Chondrocyte (in vitro differentiated cells): ENCODE results near the gene FAM228B. TPM values are rescaled to one million over a fixed set of nuclear protein-coding genes. Genes with fewer than 3 reads are reported as not detected.
"Not testable (repeated sequence)": the region's sequence is repeated elsewhere in the genome, so short reads cannot be mapped to it uniquely, and the experiment has no call there.

ENCODE experiments used
- DNase-seq: peaks from one replicate; pipeline ENCODE4 v3.0.0; 2021; ENCODE audit warnings: mixed read lengths, low spot score
- H3K27ac Mint-ChIP-seq: one replicate; pipeline ENCODE4 v1.8.0; 2021; ENCODE audit warnings: mild to moderate bottlenecking, moderate library complexity, mixed read lengths; ENCODE audit not compliant: unreplicated experiment
- H3K27me3 Mint-ChIP-seq: 2 replicates; pipeline ENCODE4 v1.8.0; 2021; ENCODE audit warnings: low read depth, mixed read lengths
- H3K36me3 Mint-ChIP-seq: 2 replicates; pipeline ENCODE4 v1.8.0; 2021; ENCODE audit warnings: low read depth, mixed read lengths
- H3K4me1 Mint-ChIP-seq: 2 replicates; pipeline ENCODE4 v1.8.0; 2021; ENCODE audit warnings: low read depth, mild to moderate bottlenecking, mixed read lengths
- H3K4me3 Mint-ChIP-seq: one replicate; pipeline ENCODE4 v1.8.0; 2021; ENCODE audit warnings: mild to moderate bottlenecking, moderate library complexity, mixed read lengths; ENCODE audit not compliant: unreplicated experiment
- H3K9me3 Mint-ChIP-seq: 2 replicates; pipeline ENCODE4 v1.8.0; 2021; ENCODE audit warnings: low read depth, mixed read lengths
- CTCF ChIP-seq: fragments of 200-600 bp; sonication (generic); IDR thresholded peaks from 2 replicates; pipeline ENCODE4 v1.5.0; 2021; ENCODE audit warnings: antibody characterized with exemption, mild to moderate bottlenecking, moderate library complexity
- total RNA-seq: library from RNA; stranded (reverse); gene quantifications from 3 replicates; pipeline ENCODE4 v1.2.1, GENCODE V29; 2021

Gene FAM228B
- total RNA-seq, 1 donor from 2014 or later, result 15.8 TPM

- H3K27me3 Mint-ChIP-seq, result no peaks in the 10 kb centered on the region
- peaks cover 12% of the 10 kb centered on the region for H3K36me3 Mint-ChIP-seq
- H3K9me3 Mint-ChIP-seq, result peaks cover 35% of the 10 kb centered on the region
- no peak overlapping the region for H3K4me3 Mint-ChIP-seq
- no peak for TF ChIP-seq CTCF
- no peaks in the 10 kb centered on the region for H3K4me1 Mint-ChIP-seq
- no peak for DNase-seq
- H3K27ac Mint-ChIP-seq, result no peak overlapping the region
These were observed 18.4 kb upstream of the FAM228B start for GRCh38 chr2:24104906-24105305.

GRCh38 chr2:24105816-24106215 lies 17.5 kb upstream of the FAM228B start:
- Mint-ChIP-seq H3K4me3 (no peak overlapping the region), H3K36me3 (peaks cover 10% of the 10 kb centered on the region), H3K4me1 (peaks cover 5% of the 10 kb centered on the region), H3K9me3 (peaks cover 32% of the 10 kb centered on the region), H3K27me3 (no peaks in the 10 kb centered on the region), H3K27ac (no peak overlapping the region)
- no peak for TF ChIP-seq CTCF
- DNase-seq, result no peak

- Mint-ChIP-seq H3K4me3 (no peak overlapping the region), H3K36me3 (peaks cover 10% of the 10 kb centered on the region), H3K27ac (no peak overlapping the region), H3K9me3 (peaks cover 32% of the 10 kb centered on the region), H3K27me3 (no peaks in the 10 kb centered on the region), H3K4me1 (peaks cover 15% of the 10 kb centered on the region)
- no peak for DNase-seq
- no peak for TF ChIP-seq CTCF
These were observed 16.5 kb upstream of the FAM228B start for GRCh38 chr2:24106786-24107185.

GRCh38 chr2:24107336-24107735 lies 15.9 kb upstream of the FAM228B start:
- Mint-ChIP-seq H3K4me1 (peaks cover 18% of the 10 kb centered on the region), H3K27me3 (no peaks in the 10 kb centered on the region), H3K4me3 (no peak overlapping the region), H3K36me3 (peaks cover 10% of the 10 kb centered on the region), H3K9me3 (peaks cover 32% of the 10 kb centered on the region), H3K27ac (no peak overlapping the region)
- no peak for DNase-seq
- no peak for TF ChIP-seq CTCF

GRCh38 chr2:24109431-24109830 lies 13.8 kb upstream of the FAM228B start:
- not testable (repeated sequence) for H3K4me3 Mint-ChIP-seq, H3K27me3 Mint-ChIP-seq, H3K27ac Mint-ChIP-seq, H3K36me3 Mint-ChIP-seq, DNase-seq
- peaks cover 21% of the 10 kb centered on the region for H3K4me1 Mint-ChIP-seq
- peaks cover 36% of the 10 kb centered on the region for H3K9me3 Mint-ChIP-seq

- H3K27ac Mint-ChIP-seq, result peak overlapping the region; percentile 94
- no peak for TF ChIP-seq CTCF
- no peak for DNase-seq
- peaks cover 34% of the 10 kb centered on the region for H3K9me3 Mint-ChIP-seq
- no peak overlapping the region for H3K4me3 Mint-ChIP-seq
- H3K27me3 Mint-ChIP-seq, result no peaks in the 10 kb centered on the region
- H3K36me3 Mint-ChIP-seq, result peaks cover 9% of the 10 kb centered on the region
- H3K4me1 Mint-ChIP-seq, result peaks cover 26% of the 10 kb centered on the region
These were observed 12.5 kb upstream of the FAM228B start for GRCh38 chr2:24110660-24111303.
